ENCODE measurements around the gene KBTBD13. TPM values are rescaled to one million over a fixed set of nuclear protein-coding genes. Genes with fewer than 3 reads are reported as not detected.
A peak's percentile ranks its signal among the peaks of the same experiment; 100 is the strongest.

KBTBD13 gene
- total and polyA plus RNA-seq, 2 experiments from 2014 or later: not detected

DNA sequence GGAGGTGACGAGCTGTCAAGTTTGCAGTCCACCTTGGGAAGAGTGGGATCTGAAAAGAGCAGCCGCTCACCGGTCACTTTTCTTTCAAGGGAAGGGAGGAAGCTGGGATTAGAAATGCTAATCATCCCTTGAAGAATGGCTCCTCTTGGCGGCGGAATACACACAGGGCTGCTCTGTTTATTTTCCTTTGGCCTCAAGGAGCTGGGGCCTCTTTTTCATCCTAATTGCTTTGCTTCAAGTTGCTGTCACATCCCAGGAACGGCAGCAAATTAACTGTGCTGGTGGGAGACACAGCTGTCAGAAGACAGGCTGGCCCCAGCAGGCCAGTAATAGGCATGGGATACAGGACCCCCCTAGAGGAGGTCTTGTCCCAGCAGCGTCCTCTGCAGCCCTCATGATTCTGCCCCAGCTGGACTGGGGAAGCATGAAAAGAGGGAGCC, 6.7 kb downstream of the KBTBD13 start:
- H3K4me3 Mint-ChIP-seq: peak overlapping the region; percentile 18
- Histone ChIP-seq H3F3A (replicated peaks; ENCODE audit: low read depth) (peaks cover 26% of the 10 kb centered on the region), H3K36me3 (ENCODE audit: insufficient read depth) (no peaks in the 10 kb centered on the region), H3K79me2 (replicated peaks; ENCODE audit: insufficient read depth) (no peaks in the 10 kb centered on the region), H3K4me1 (ENCODE audit: insufficient read depth) (peaks cover 44% of the 10 kb centered on the region), H3K9me2 (ENCODE audit: insufficient read depth) (no peaks in the 10 kb centered on the region), H3K4me2 (peak overlapping the region; percentile 75), H2AFZ (peak overlapping the region; percentile 86), H3K4me3 (peak overlapping the region; percentile 42), H4K20me1 (replicated peaks; ENCODE audit: insufficient read depth) (no peaks in the 10 kb centered on the region), H3K27me3 (ENCODE audit: insufficient read depth) (0 out of 2 replicates have a peak, but pooled peaks cover 3% of the 10 kb centered on the region), H3K27ac (ENCODE audit: low read depth) (peak overlapping the region; percentile 84)
- H3K27ac Mint-ChIP-seq: no peak overlapping the region
- ATAC-seq (peak; percentile 50), DNase-seq (ENCODE audit: low spot score) (peak; percentile 75)
- H3K27me3 Mint-ChIP-seq (ENCODE audit: insufficient read depth, low read depth, poor library complexity): peaks cover 14% of the 10 kb centered on the region
- peaks cover 66% of the 10 kb centered on the region for H3K4me1 Mint-ChIP-seq
- H3K9me3 Mint-ChIP-seq: no peaks in the 10 kb centered on the region
- no peaks in the 10 kb centered on the region; the same call in 2 of the 3 replicates for H3K36me3 Mint-ChIP-seq (ENCODE audit: low read depth)
- TF ChIP-seq, protein P1, sequence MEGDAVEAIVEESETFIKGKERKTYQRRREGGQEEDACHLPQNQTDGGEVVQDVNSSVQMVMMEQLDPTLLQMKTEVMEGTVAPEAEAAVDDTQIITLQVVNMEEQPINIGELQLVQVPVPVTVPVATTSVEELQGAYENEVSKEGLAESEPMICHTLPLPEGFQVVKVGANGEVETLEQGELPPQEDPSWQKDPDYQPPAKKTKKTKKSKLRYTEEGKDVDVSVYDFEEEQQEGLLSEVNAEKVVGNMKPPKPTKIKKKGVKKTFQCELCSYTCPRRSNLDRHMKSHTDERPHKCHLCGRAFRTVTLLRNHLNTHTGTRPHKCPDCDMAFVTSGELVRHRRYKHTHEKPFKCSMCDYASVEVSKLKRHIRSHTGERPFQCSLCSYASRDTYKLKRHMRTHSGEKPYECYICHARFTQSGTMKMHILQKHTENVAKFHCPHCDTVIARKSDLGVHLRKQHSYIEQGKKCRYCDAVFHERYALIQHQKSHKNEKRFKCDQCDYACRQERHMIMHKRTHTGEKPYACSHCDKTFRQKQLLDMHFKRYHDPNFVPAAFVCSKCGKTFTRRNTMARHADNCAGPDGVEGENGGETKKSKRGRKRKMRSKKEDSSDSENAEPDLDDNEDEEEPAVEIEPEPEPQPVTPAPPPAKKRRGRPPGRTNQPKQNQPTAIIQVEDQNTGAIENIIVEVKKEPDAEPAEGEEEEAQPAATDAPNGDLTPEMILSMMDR (conservative IDR thresholded peaks at IDR 0.05; ENCODE audit: low read depth in 2 of 2): peak; percentile 37 to 54
- TF ChIP-seq, protein P2, sequence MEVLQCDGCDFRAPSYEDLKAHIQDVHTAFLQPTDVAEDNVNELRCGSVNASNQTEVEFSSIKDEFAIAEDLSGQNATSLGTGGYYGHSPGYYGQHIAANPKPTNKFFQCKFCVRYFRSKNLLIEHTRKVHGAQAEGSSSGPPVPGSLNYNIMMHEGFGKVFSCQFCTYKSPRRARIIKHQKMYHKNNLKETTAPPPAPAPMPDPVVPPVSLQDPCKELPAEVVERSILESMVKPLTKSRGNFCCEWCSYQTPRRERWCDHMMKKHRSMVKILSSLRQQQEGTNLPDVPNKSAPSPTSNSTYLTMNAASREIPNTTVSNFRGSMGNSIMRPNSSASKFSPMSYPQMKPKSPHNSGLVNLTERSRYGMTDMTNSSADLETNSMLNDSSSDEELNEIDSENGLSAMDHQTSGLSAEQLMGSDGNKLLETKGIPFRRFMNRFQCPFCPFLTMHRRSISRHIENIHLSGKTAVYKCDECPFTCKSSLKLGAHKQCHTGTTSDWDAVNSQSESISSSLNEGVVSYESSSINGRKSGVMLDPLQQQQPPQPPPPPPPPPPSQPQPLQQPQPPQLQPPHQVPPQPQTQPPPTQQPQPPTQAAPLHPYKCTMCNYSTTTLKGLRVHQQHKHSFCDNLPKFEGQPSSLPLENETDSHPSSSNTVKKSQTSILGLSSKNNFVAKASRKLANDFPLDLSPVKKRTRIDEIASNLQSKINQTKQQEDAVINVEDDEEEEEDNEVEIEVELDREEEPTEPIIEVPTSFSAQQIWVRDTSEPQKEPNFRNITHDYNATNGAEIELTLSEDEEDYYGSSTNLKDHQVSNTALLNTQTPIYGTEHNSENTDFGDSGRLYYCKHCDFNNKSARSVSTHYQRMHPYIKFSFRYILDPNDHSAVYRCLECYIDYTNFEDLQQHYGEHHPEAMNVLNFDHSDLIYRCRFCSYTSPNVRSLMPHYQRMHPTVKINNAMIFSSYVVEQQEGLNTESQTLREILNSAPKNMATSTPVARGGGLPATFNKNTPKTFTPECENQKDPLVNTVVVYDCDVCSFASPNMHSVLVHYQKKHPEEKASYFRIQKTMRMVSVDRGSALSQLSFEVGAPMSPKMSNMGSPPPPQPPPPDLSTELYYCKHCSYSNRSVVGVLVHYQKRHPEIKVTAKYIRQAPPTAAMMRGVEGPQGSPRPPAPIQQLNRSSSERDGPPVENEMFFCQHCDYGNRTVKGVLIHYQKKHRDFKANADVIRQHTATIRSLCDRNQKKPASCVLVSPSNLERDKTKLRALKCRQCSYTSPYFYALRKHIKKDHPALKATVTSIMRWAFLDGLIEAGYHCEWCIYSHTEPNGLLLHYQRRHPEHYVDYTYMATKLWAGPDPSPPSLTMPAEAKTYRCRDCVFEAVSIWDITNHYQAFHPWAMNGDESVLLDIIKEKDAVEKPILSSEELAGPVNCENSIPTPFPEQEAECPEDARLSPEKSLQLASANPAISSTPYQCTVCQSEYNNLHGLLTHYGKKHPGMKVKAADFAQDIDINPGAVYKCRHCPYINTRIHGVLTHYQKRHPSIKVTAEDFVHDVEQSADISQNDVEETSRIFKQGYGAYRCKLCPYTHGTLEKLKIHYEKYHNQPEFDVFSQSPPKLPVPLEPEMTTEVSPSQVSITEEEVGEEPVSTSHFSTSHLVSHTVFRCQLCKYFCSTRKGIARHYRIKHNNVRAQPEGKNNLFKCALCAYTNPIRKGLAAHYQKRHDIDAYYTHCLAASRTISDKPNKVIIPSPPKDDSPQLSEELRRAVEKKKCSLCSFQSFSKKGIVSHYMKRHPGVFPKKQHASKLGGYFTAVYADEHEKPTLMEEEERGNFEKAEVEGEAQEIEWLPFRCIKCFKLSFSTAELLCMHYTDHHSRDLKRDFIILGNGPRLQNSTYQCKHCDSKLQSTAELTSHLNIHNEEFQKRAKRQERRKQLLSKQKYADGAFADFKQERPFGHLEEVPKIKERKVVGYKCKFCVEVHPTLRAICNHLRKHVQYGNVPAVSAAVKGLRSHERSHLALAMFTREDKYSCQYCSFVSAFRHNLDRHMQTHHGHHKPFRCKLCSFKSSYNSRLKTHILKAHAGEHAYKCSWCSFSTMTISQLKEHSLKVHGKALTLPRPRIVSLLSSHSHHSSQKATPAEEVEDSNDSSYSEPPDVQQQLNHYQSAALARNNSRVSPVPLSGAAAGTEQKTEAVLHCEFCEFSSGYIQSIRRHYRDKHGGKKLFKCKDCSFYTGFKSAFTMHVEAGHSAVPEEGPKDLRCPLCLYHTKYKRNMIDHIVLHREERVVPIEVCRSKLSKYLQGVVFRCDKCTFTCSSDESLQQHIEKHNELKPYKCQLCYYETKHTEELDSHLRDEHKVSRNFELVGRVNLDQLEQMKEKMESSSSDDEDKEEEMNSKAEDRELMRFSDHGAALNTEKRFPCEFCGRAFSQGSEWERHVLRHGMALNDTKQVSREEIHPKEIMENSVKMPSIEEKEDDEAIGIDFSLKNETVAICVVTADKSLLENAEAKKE (CRISPR knock-in tag; IDR thresholded peaks at IDR 0.05): no peak
